OCI-LY3 (cell line): ENCODE measurements around the gene HIVEP2.
A peak's percentile ranks its signal among the peaks of the same experiment; 100 is the strongest.

Experiments
- H2AFZ ChIP-seq: fragments of 200-600, 300-600 bp; shearing (Covaris generic); 2 replicates; pipeline ENCODE4 v1.6.0; 2014; ENCODE audit warnings: antibody characterized with exemption, low read depth, low read length
- H3K27ac ChIP-seq: fragments of 200-600, 300-600 bp; sonication (generic); 2 replicates; pipeline ENCODE4 v1.5.1; 2014; ENCODE audit warnings: mild to moderate bottlenecking, low read length, moderate library complexity, mixed read lengths
- H3K27me3 ChIP-seq: fragments of 200-600, 300-600 bp; sonication (generic); 2 replicates; pipeline ENCODE4 v1.6.1; 2014; ENCODE audit warnings: low read depth, low read length, mixed read lengths
- H3K36me3 ChIP-seq: fragments of 200-600, 300-600 bp; sonication (generic); replicated peaks from 2 replicates; pipeline ENCODE3; 2014; ENCODE audit warnings: low read depth, low read length, mixed read lengths
- H3K4me1 ChIP-seq: fragments of 300-600, 200-600 bp; sonication (generic); 2 replicates; pipeline ENCODE4 v1.6.1; 2014; ENCODE audit warnings: low read length, mixed read lengths
- H3K4me2 ChIP-seq: fragments of 200-600, 300-600 bp; sonication (generic); 2 replicates; pipeline ENCODE4 v1.6.1; 2014; ENCODE audit warnings: low read length, mixed read lengths
- H3K4me3 ChIP-seq: fragments of 300-600, 200-600 bp; sonication (generic); 2 replicates; pipeline ENCODE4 v1.5.1; 2014; ENCODE audit warnings: antibody characterized with exemption, mild to moderate bottlenecking, low read length, moderate library complexity
- H3K79me2 ChIP-seq: fragments of 300-600, 200-600 bp; shearing (Covaris generic); 2 replicates; pipeline ENCODE4 v1.6.1; 2014; ENCODE audit warnings: mild to moderate bottlenecking, low read length, mixed read lengths
- H3K9ac ChIP-seq: fragments of 300-600, 200-600 bp; shearing (Covaris generic); 2 replicates; pipeline ENCODE4 v1.6.0; 2014; ENCODE audit warnings: mild to moderate bottlenecking, low read length, moderate library complexity
- H3K9me3 ChIP-seq: fragments of 200-600, 300-600 bp; shearing (Covaris generic); 2 replicates; pipeline ENCODE4 v1.6.1; 2014; ENCODE audit warnings: low read length, mixed read lengths; ENCODE audit not compliant: insufficient read depth
- H4K20me1 ChIP-seq: fragments of 200-600, 300-600 bp; sonication (generic); 2 replicates; pipeline ENCODE4 v1.6.1; 2016; ENCODE audit warnings: low read length, mixed read lengths; ENCODE audit not compliant: insufficient read depth
- EZH2phosphoT487 ChIP-seq: fragments of 200-600 bp; shearing (Covaris generic); IDR thresholded peaks from 2 replicates; pipeline ENCODE4 v1.6.1; 2018; ENCODE audit warnings: antibody characterized with exemption, mixed run types, low read depth
- TF ChIP-seq, protein P1 (sequence below): fragments of 200-600, 300-600 bp; sonication (generic); IDR thresholded peaks from 2 replicates; pipeline ENCODE4 v1.5.1; 2014; ENCODE audit warnings: antibody characterized with exemption, low read length, low read depth

Gene HIVEP2

DNA sequence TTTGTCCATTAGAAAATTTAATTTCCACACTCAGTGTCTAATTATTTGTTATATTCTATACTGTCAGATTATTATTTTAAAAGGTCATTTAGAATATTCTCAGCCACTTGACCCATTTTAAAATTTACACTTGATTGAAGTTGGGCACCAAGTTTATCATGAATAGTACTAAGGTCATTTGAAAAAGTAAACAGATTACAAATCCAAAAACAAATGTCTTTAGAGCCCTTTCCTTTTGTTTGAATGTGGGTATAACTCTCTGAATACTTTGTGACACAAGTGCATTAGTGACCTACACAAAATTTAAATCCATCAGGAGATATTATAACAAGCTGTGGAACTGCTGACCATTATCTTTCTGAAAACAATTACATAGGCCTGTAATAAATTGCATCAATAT, 11.3 kb downstream of the HIVEP2 start:
- peaks cover 3% of the 10 kb centered on the region for H3K36me3 ChIP-seq
- TF ChIP-seq, protein P1, sequence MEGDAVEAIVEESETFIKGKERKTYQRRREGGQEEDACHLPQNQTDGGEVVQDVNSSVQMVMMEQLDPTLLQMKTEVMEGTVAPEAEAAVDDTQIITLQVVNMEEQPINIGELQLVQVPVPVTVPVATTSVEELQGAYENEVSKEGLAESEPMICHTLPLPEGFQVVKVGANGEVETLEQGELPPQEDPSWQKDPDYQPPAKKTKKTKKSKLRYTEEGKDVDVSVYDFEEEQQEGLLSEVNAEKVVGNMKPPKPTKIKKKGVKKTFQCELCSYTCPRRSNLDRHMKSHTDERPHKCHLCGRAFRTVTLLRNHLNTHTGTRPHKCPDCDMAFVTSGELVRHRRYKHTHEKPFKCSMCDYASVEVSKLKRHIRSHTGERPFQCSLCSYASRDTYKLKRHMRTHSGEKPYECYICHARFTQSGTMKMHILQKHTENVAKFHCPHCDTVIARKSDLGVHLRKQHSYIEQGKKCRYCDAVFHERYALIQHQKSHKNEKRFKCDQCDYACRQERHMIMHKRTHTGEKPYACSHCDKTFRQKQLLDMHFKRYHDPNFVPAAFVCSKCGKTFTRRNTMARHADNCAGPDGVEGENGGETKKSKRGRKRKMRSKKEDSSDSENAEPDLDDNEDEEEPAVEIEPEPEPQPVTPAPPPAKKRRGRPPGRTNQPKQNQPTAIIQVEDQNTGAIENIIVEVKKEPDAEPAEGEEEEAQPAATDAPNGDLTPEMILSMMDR: no peak
- TF ChIP-seq EZH2phosphoT487: no peak
- peaks cover 60% of the 10 kb centered on the region for H4K20me1 ChIP-seq
- H2AFZ ChIP-seq: no peak overlapping the region
- peaks cover 96% of the 10 kb centered on the region for H3K79me2 ChIP-seq
- no peak overlapping the region for H3K9ac ChIP-seq
- H3K9me3 ChIP-seq: no peaks in the 10 kb centered on the region
- no peak overlapping the region for H3K27ac ChIP-seq
- H3K4me1 ChIP-seq: peaks cover 10% of the 10 kb centered on the region
- H3K4me3 ChIP-seq: no peak overlapping the region
- H3K4me2 ChIP-seq: no peak overlapping the region
- no peaks in the 10 kb centered on the region for H3K27me3 ChIP-seq

DNA sequence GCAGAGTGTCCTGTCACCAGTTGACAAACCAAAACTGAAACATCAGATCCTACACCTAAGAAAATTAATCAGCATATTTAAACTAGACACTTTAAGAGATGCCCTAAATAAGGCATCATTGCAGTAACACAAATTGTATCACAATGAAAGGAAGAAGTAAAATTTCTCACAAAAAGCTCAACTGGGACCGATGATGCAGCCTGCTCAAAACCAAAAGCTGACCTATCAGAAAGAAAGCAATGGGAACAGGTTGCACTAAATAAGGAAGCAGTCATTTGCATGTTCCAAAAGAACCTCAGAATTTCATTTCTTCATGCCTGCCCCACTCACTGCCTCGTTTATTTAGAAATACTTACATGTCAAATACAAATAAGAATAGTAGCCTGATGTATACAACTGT, 12.1 kb downstream of the HIVEP2 start:
- Histone ChIP-seq H3K27ac (no peak overlapping the region), H3K9ac (no peak overlapping the region), H3K27me3 (no peaks in the 10 kb centered on the region), H3K36me3 (peaks cover 3% of the 10 kb centered on the region), H3K79me2 (peaks cover 95% of the 10 kb centered on the region), H4K20me1 (peaks cover 65% of the 10 kb centered on the region), H3K4me2 (peak overlapping the region; percentile 22; the same call in 1 of the 2 replicates), H3K9me3 (no peaks in the 10 kb centered on the region), H3K4me3 (no peak overlapping the region), H3K4me1 (peaks cover 10% of the 10 kb centered on the region), H2AFZ (no peak overlapping the region)
- no peak for TF ChIP-seq EZH2phosphoT487
- TF ChIP-seq, protein P1: no peak

DNA sequence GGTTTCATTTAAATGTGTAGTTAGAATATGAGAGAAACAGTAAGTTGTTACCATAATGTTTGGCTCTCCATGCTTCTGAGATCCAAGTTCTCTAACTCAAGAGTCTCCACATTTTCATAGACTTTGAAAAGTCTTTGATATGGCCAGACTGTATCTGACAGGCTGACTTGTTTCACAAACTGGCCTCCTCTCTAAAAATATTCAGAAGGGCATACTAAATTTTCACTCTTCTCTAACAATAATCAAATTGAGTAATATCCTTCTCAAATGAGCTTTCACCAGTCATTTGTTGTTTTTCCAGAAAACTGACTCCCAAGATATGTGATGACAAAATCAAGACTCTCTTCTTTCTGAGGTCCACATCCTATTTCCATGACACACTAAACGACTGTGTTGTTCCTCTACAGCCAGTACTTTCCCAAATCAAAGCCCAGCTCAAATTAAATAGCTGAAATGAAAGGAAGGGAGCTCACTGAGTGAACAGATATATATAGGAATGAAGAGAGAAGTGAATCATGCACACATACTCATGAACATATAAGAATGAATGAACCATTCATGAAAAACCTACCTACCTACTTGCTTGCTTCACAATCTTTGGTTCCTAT, 15.1 kb downstream of the HIVEP2 start:
- Histone ChIP-seq H3K79me2 (peaks cover 83% of the 10 kb centered on the region), H3K27me3 (no peaks in the 10 kb centered on the region), H3K27ac (no peak overlapping the region), H3K4me3 (no peak overlapping the region), H3K36me3 (no peaks in the 10 kb centered on the region), H3K4me2 (no peak overlapping the region), H3K9me3 (no peaks in the 10 kb centered on the region), H2AFZ (no peak overlapping the region), H3K9ac (no peak overlapping the region), H4K20me1 (peaks cover 69% of the 10 kb centered on the region), H3K4me1 (peaks cover 21% of the 10 kb centered on the region)
- TF ChIP-seq EZH2phosphoT487: no peak
- TF ChIP-seq, protein P1: no peak

DNA sequence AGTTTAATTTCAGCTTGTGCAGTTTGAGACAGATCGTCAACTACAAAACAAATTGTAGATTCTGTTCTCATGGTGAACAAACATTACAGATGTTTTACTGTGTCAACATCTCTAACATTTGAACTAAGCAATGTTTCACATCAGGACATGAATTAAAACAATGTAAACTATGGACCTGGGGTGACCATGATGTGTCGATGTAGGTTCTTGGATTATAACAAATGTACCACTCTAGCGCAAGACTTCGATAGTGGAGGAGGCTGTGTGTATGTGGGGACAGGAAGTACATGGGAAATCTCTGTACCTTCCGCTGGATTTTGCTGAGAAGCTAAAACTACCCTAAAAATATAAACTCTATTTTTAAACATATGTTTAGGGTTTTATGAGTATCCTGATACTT, 17.1 kb downstream of the HIVEP2 start:
- Histone ChIP-seq H3K27ac (no peak overlapping the region), H3K4me2 (peak overlapping the region; percentile 85)

More for the DNA sequence above, 17.1 kb downstream of the HIVEP2 start:
- Histone ChIP-seq H3K9me3 (no peaks in the 10 kb centered on the region), H3K4me3 (no peak overlapping the region), H3K79me2 (peaks cover 63% of the 10 kb centered on the region), H4K20me1 (peaks cover 51% of the 10 kb centered on the region), H3K9ac (no peak overlapping the region), H3K36me3 (peaks cover 5% of the 10 kb centered on the region), H2AFZ (no peak overlapping the region), H3K4me1 (peaks cover 14% of the 10 kb centered on the region), H3K27me3 (no peaks in the 10 kb centered on the region)
- TF ChIP-seq, protein P1: no peak
